Testis (tissue), 3 donors: ENCODE data around the gene ASPM. TPM values are rescaled to one million over a fixed set of nuclear protein-coding genes. Genes with fewer than 3 reads are reported as not detected.
"Not testable (repeated sequence)": the region's sequence is repeated elsewhere in the genome, so short reads cannot be mapped to it uniquely, and the experiment has no call there.

Experiments
- DNase-seq: peaks from one replicate; pipeline ENCODE4 v3.0.0-alpha.2; 2019
- H3K27ac ChIP-seq, 2 donors: fragments of 200-600 bp; sonication (generic); one replicate each; pipeline ENCODE4 v1.5.1; 2019
- H3K27me3 ChIP-seq: fragments of 200-600 bp; sonication (generic); one replicate; pipeline ENCODE4 v1.5.1; 2019
- H3K36me3 ChIP-seq: fragments of 200-600 bp; sonication (generic); one replicate; pipeline ENCODE4 v1.5.1; 2017; ENCODE audit warnings: low read depth; ENCODE audit errors: missing control alignments
- H3K4me1 ChIP-seq: fragments of 200-600 bp; sonication (generic); one replicate; pipeline ENCODE4 v1.5.1; 2019
- H3K4me3 ChIP-seq, 2 donors: fragments of 200-600 bp; sonication (generic); one replicate each; pipeline ENCODE4 v1.5.1; 2017 to 2019
- H3K9me3 ChIP-seq: fragments of 200-600 bp; sonication (generic); one replicate; pipeline ENCODE4 v1.5.1; 2017
- POLR2A ChIP-seq: fragments of 450-650 bp; IDR thresholded peaks from one replicate; pipeline ENCODE4 v1.6.1; 2017; ENCODE audit warnings: antibody characterized with exemption, mild to moderate bottlenecking, moderate library complexity
- WGBS, 2 donors: methylation state at CpG; one replicate each; pipeline ENCODE4 v1.1.5; 2018; 5-methylcytosine and 5-hydroxymethylcytosine counted together
- intact Hi-C: fragments of 100-400 bp; cut with DNase I; formaldehyde crosslinking; loops from one replicate; pipeline ENCODE4 v1.15.1; 2023; ENCODE audit warnings: low total_unique reads
- polyA plus RNA-seq: library from polyadenylated mRNA; stranded (reverse); fragments of 350-450 nt; fragmentation: Illumina TruSeq; extraction: RNeasy Lipid Tissue Mini Kit (QIAGEN cat#74804); gene quantifications from one replicate; pipeline ENCODE4 v1.2.3, GENCODE V29; 2014; ENCODE audit warnings: low read depth, low replicate concordance; ENCODE audit not compliant: insufficient read depth
- total RNA-seq, 2 donors: library from RNA; depleted of rRNA; stranded (reverse); fragments of >200 nt; gene quantifications; one replicate each; pipeline ENCODE4 v1.2.3, GENCODE V29; 2016
- TF ChIP-seq, protein P1 (sequence below), 3 experiments: fragments of 450-650 bp in 2 of 3; fragments of 200-600 bp in 1 of 3; sonication (generic) in 1 of 3; IDR thresholded peaks; one replicate each; pipeline ENCODE4 v1.5.1; 2016 to 2019; ENCODE audit warnings: antibody characterized with exemption in 3 of 3, mild to moderate bottlenecking in 2 of 3, moderate library complexity in 1 of 3

The ASPM gene
- total and polyA plus RNA-seq, 3 donors from 2014 or later, result 1.6 to 13.4 (median 10.6) TPM

GRCh38 chr1:197100677-197101076, 45.8 kb downstream of the ASPM start:
- H3K4me3 ChIP-seq, result no peak overlapping the region
- intact Hi-C loops, result no loop called here
- TF ChIP-seq, protein P1, sequence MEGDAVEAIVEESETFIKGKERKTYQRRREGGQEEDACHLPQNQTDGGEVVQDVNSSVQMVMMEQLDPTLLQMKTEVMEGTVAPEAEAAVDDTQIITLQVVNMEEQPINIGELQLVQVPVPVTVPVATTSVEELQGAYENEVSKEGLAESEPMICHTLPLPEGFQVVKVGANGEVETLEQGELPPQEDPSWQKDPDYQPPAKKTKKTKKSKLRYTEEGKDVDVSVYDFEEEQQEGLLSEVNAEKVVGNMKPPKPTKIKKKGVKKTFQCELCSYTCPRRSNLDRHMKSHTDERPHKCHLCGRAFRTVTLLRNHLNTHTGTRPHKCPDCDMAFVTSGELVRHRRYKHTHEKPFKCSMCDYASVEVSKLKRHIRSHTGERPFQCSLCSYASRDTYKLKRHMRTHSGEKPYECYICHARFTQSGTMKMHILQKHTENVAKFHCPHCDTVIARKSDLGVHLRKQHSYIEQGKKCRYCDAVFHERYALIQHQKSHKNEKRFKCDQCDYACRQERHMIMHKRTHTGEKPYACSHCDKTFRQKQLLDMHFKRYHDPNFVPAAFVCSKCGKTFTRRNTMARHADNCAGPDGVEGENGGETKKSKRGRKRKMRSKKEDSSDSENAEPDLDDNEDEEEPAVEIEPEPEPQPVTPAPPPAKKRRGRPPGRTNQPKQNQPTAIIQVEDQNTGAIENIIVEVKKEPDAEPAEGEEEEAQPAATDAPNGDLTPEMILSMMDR (IDR thresholded peaks at IDR 0.05), result no peak
- TF ChIP-seq POLR2A, result no peak
- peaks cover 50% of the 10 kb centered on the region for H3K4me1 ChIP-seq
- no peaks in the 10 kb centered on the region for H3K36me3 ChIP-seq
- H3K27ac ChIP-seq, result peak overlapping the region; percentile 47 to 57
- 67 to 72% methylated on average over 3 of the region's 3 CpGs for WGBS, 2 donors
- H3K9me3 ChIP-seq, result no peaks in the 10 kb centered on the region
- DNase-seq, result no peak
- no peaks in the 10 kb centered on the region for H3K27me3 ChIP-seq

DNA sequence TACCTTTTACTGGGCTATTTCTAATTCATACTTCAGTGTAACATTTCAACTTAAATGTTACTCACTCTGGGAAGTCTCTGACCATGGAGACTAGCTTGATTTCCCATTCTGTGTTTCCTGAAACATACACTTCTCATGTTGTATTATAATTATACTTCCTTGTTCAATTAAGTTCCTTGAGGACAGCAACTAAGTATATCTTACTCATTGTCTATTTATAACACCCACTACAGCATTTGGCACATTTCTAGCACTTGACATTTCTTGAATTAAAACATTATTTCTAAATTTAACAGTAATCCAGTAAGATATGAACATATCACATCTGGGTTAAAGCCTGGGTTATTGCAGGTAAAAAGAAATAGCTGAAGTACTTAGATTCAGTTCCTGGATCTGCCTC, 47.0 kb downstream of the ASPM start:
- Histone ChIP-seq H3K36me3 (no peaks in the 10 kb centered on the region), H3K27me3 (no peaks in the 10 kb centered on the region), H3K4me1 (peaks cover 51% of the 10 kb centered on the region), H3K27ac (peak overlapping the region; percentile 8 to 57), H3K9me3 (no peaks in the 10 kb centered on the region), H3K4me3 (no peak overlapping the region)
- DNase-seq, result no peak
- no peak for TF ChIP-seq POLR2A
- TF ChIP-seq, protein P1 (IDR thresholded peaks at IDR 0.05), result no peak
- intact Hi-C loops, result no loop called here

GRCh38 chr1:197096971-197097370, 49.5 kb downstream of the ASPM start:
- peak; percentile 51 for DNase-seq
- WGBS, 2 donors, result 39 to 47% methylated on average over 2 of the region's 2 CpGs
- H3K4me3 ChIP-seq, H3K9me3 ChIP-seq, intact Hi-C loops, H3K27me3 ChIP-seq, H3K36me3 ChIP-seq: not testable (repeated sequence)
- Histone ChIP-seq H3K27ac (peak overlapping the region; percentile 12 to 62), H3K4me1 (peaks cover 38% of the 10 kb centered on the region)

DNA sequence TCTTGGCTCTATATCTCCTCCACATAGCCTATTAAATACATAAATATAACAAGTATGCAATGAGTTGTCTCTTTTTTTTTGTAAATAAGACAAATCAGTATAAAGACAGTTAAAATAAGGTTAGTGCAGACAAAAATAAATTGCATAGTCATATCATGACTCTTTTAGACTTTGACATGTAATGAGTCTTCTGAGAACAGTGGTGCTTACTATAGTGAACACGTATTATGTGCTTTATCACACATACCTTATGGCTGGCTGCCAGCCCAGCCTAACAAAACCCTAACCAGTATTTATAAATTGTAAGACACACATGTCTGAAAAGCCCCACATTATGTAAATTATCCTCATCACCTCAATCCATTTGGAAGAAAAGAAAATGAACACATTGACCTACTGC, 50.3 kb downstream of the ASPM start:
- Histone ChIP-seq H3K36me3 (no peaks in the 10 kb centered on the region), H3K27ac (peak overlapping the region; percentile 12 to 62), H3K27me3 (no peaks in the 10 kb centered on the region), H3K9me3 (no peaks in the 10 kb centered on the region), H3K4me1 (peaks cover 34% of the 10 kb centered on the region), H3K4me3 (no peak overlapping the region)
- no peak for TF ChIP-seq POLR2A
- DNase-seq, result peak; percentile 24
- intact Hi-C loops, result no loop called here
- WGBS, 2 donors, result 52 to 78% methylated on average over 1 of the region's 1 CpG

DNA sequence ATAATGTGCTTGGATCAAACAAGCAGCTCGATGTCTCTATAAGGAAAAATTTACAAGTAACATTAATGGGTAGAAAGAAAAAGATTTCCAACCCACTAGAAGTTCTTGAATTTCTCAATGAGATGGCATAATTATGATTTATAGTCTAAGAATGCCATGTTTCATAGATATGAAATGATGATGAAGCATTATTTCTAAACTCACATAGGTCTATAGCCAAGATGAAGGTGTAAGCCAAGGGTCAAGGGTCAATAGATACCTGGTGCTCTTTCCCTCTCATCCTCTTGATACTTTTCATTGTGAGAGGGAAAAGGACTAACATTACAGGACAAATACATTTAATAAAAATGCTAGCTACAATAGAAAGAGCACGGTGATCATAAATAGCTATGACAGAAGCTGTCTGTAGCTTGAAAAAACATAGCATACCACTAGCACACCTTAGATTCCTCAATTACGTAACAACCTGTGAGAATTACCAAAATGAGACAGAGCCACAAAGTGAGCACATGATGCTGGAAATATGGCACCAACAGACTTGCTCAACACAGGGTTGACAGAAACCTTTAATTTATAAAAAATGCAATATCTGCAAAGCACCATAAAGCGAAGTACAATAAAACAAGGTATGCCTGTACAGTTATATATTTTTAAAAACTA, 53.1 kb downstream of the ASPM start:
- Histone ChIP-seq H3K4me3 (no peak overlapping the region), H3K9me3 (no peaks in the 10 kb centered on the region), H3K27me3 (no peaks in the 10 kb centered on the region), H3K4me1 (peaks cover 18% of the 10 kb centered on the region), H3K27ac (no peak overlapping the region), H3K36me3 (no peaks in the 10 kb centered on the region)
- WGBS, 2 donors, result 94 to 98% methylated on average over 4 of the region's 4 CpGs
- intact Hi-C loops, result no loop called here
- no peak for DNase-seq
- TF ChIP-seq POLR2A, result no peak
- TF ChIP-seq, protein P1 (IDR thresholded peaks at IDR 0.05), result no peak

GRCh38 chr1:197092491-197093023, 53.9 kb downstream of the ASPM start:
- peaks cover 16% of the 10 kb centered on the region for H3K4me1 ChIP-seq
- H3K4me3 ChIP-seq, result no peak overlapping the region
- WGBS, 2 donors, result 88 to 98% methylated on average over 1 of the region's 1 CpG
- no peaks in the 10 kb centered on the region for H3K27me3 ChIP-seq
- no peak overlapping the region for H3K27ac ChIP-seq
- no peaks in the 10 kb centered on the region for H3K9me3 ChIP-seq
- TF ChIP-seq POLR2A, result no peak
- TF ChIP-seq, protein P1 (IDR thresholded peaks at IDR 0.05), result no peak
- no peaks in the 10 kb centered on the region for H3K36me3 ChIP-seq
- DNase-seq, result no peak
- intact Hi-C loops, result no loop called here
